H9 (cell line): ENCODE results near the gene CHRNA4. TPM values are rescaled to one million over a fixed set of nuclear protein-coding genes. Genes with fewer than 3 reads are reported as not detected.

ENCODE experiments used
- DNase-seq: peaks from one replicate; pipeline ENCODE4 v3.0.0-alpha.2; 2017
- H2AFZ ChIP-seq: one replicate; pipeline ENCODE4 v1.6.1; 2013; ENCODE audit warnings: mild to moderate bottlenecking, low read length, control low read depth, moderate library complexity
- H2AK5ac ChIP-seq: 2 replicates; pipeline ENCODE4 v1.6.1; 2013; ENCODE audit warnings: low read length, control low read depth, mixed read lengths; ENCODE audit not compliant: insufficient read length
- H2BK120ac ChIP-seq: one replicate; pipeline ENCODE4 v1.6.1; 2013; ENCODE audit warnings: low read depth, mild to moderate bottlenecking, low read length, control low read depth, inconsistent platforms; ENCODE audit not compliant: poor library complexity, severe bottlenecking
- H2BK12ac ChIP-seq: 2 replicates; pipeline ENCODE4 v1.6.1; 2013; ENCODE audit warnings: low read length, control low read depth, mixed read lengths, low read depth; ENCODE audit not compliant: insufficient read length
- H2BK15ac ChIP-seq: 2 replicates; pipeline ENCODE4 v1.6.1; 2013; ENCODE audit warnings: low read depth, low read length, control low read depth
- H2BK20ac ChIP-seq: one replicate; pipeline ENCODE4 v1.6.1; 2013; ENCODE audit warnings: low read depth, mild to moderate bottlenecking, low read length, control low read depth, inconsistent platforms; ENCODE audit not compliant: poor library complexity, severe bottlenecking
- H2BK5ac ChIP-seq: 2 replicates; pipeline ENCODE4 v1.6.1; 2013; ENCODE audit warnings: low read length, control low read depth, mixed read lengths; ENCODE audit not compliant: insufficient read length
- H3K14ac ChIP-seq: 2 replicates; pipeline ENCODE4 v1.6.1; 2013; ENCODE audit warnings: low read length, control low read depth; ENCODE audit not compliant: insufficient read depth
- H3K18ac ChIP-seq: 2 replicates; pipeline ENCODE4 v1.6.1; 2013; ENCODE audit warnings: low read depth, mild to moderate bottlenecking, mixed read lengths, low read length, control low read depth; ENCODE audit not compliant: insufficient read length
- H3K23ac ChIP-seq: 2 replicates; pipeline ENCODE4 v1.6.1; 2013; ENCODE audit warnings: low read length, control low read depth, mixed read lengths, low read depth; ENCODE audit not compliant: insufficient read length
- H3K23me2 ChIP-seq: 2 replicates; pipeline ENCODE4 v1.6.1; 2013; ENCODE audit warnings: low read depth, mild to moderate bottlenecking, mixed read lengths, low read length, control low read depth; ENCODE audit not compliant: insufficient read length, poor library complexity, severe bottlenecking
- H3K27ac ChIP-seq: 2 replicates; pipeline ENCODE4 v1.5.1; 2013; ENCODE audit warnings: low read length, control low read depth, mixed read lengths, low read depth; ENCODE audit not compliant: insufficient read length
- H3K27me3 ChIP-seq: 2 replicates; pipeline ENCODE4 v1.6.1; 2013; ENCODE audit warnings: low read length, control low read depth, inconsistent platforms; ENCODE audit not compliant: insufficient read depth
- H3K4ac ChIP-seq: 2 replicates; pipeline ENCODE4 v1.6.1; 2013; ENCODE audit warnings: low read depth, mild to moderate bottlenecking, control low read depth, inconsistent platforms, low read length, moderate library complexity
- H3K4me1 ChIP-seq: 2 replicates; pipeline ENCODE4 v1.6.1; 2013; ENCODE audit warnings: low read length, control low read depth, inconsistent platforms; ENCODE audit not compliant: insufficient read depth
- H3K4me2 ChIP-seq: 2 replicates; pipeline ENCODE4 v1.6.1; 2013; ENCODE audit warnings: low read length, control low read depth, mixed read lengths; ENCODE audit not compliant: insufficient read length, insufficient read depth
- H3K56ac ChIP-seq: 2 replicates; pipeline ENCODE4 v1.6.1; 2013; ENCODE audit warnings: low read depth, mild to moderate bottlenecking, mixed read lengths, low read length, control low read depth; ENCODE audit not compliant: insufficient read length
- H3K79me1 ChIP-seq: 2 replicates; pipeline ENCODE4 v1.6.1; 2013; ENCODE audit warnings: low read depth, mild to moderate bottlenecking, moderate library complexity, low read length, control low read depth, inconsistent platforms; ENCODE audit not compliant: insufficient read depth, poor library complexity, severe bottlenecking
- H3K79me2 ChIP-seq: 2 replicates; pipeline ENCODE4 v1.6.1; 2013; ENCODE audit warnings: low read length, control low read depth, inconsistent platforms; ENCODE audit not compliant: insufficient read depth
- H3K9ac ChIP-seq: 2 replicates; pipeline ENCODE4 v1.6.1; 2013; ENCODE audit warnings: low read length, control low read depth, mixed read lengths; ENCODE audit not compliant: insufficient read length; ENCODE audit errors: extremely low read depth
- H3K9me3 ChIP-seq: one replicate; pipeline ENCODE4 v1.6.1; 2013; ENCODE audit warnings: low read depth, low read length, inconsistent platforms; ENCODE audit not compliant: control insufficient read depth
- H3T11ph ChIP-seq: one replicate; pipeline ENCODE4 v1.6.1; 2013; ENCODE audit warnings: mild to moderate bottlenecking, low read length, control low read depth, inconsistent platforms
- H4K20me1 ChIP-seq: one replicate; pipeline ENCODE4 v1.6.1; 2013; ENCODE audit not compliant: control insufficient read depth, insufficient read length, insufficient read depth
- H4K5ac ChIP-seq: 2 replicates; pipeline ENCODE4 v1.6.1; 2013; ENCODE audit warnings: low read depth, mild to moderate bottlenecking, mixed read lengths, low read length, control low read depth; ENCODE audit not compliant: insufficient read length
- H4K8ac ChIP-seq: replicated peaks from 2 replicates; pipeline ENCODE4 v1.6.1; 2013; ENCODE audit warnings: low read length, control low read depth, mixed read lengths, low read depth; ENCODE audit not compliant: insufficient read length
- H4K91ac ChIP-seq: 2 replicates; pipeline ENCODE4 v1.6.1; 2013; ENCODE audit warnings: low read depth, mild to moderate bottlenecking, moderate library complexity, mixed read lengths, low read length, control low read depth; ENCODE audit not compliant: insufficient read length
- H3K27ac Mint-ChIP-seq, 3 experiments: 2 replicates in 2 of 3; 3 replicates in 1 of 3; pipeline ENCODE4 v1.8.0; 2020 to 2021; ENCODE audit warnings: mixed read lengths in 3 of 3, mild to moderate bottlenecking in 1 of 3, moderate library complexity in 1 of 3
- H3K27me3 Mint-ChIP-seq: 2 replicates; pipeline ENCODE4 v1.8.0; 2021; ENCODE audit warnings: low read depth, mild to moderate bottlenecking, moderate library complexity, mixed read lengths
- H3K36me3 Mint-ChIP-seq, 3 experiments: 2 replicates in 2 of 3; 3 replicates in 1 of 3; pipeline ENCODE4 v1.8.0; 2020 to 2021; ENCODE audit warnings: low read depth in 3 of 3, mixed read lengths in 3 of 3; ENCODE audit not compliant: insufficient read depth in 1 of 3
- H3K4me1 Mint-ChIP-seq, 2 experiments: 2 replicates each; pipeline ENCODE4 v1.8.0; 2020; ENCODE audit warnings: mixed read lengths in 2 of 2
- H3K4me3 Mint-ChIP-seq, 2 experiments: 2 replicates in 1 of 2; 3 replicates in 1 of 2; pipeline ENCODE4 v1.8.0; 2020 to 2021; ENCODE audit warnings: mild to moderate bottlenecking in 2 of 2, mixed read lengths in 2 of 2, moderate library complexity in 1 of 2
- H3K9me3 Mint-ChIP-seq, 2 experiments: 2 replicates in 1 of 2; 3 replicates in 1 of 2; pipeline ENCODE4 v1.8.0; 2020; ENCODE audit warnings: mild to moderate bottlenecking in 2 of 2, mixed read lengths in 2 of 2, moderate library complexity in 1 of 2
- WGBS: extraction: QIAGEN DNeasy Blood & Tissue Kit; methylation state at CpG from one replicate; pipeline ENCODE4 v1.1.7; 2013; ENCODE audit warnings: missing lambda C conversion rate, low lambda C conversion rate, mixed read lengths; ENCODE audit not compliant: insufficient read length; ENCODE audit errors: extremely low coverage; 5-methylcytosine and 5-hydroxymethylcytosine counted together
- total RNA-seq: library from RNA; stranded (reverse); gene quantifications from 2 replicates; pipeline ENCODE4 v1.2.1, GENCODE V29; 2021
- TF ChIP-seq, protein P1 (sequence below): fragments of 200-600 bp; sonication (generic); conservative IDR thresholded peaks from 3 replicates; pipeline ENCODE4 v1.8.0; 2021; ENCODE audit warnings: antibody characterized with exemption, mild to moderate bottlenecking

Gene CHRNA4
- total RNA-seq, 1 experiment from 2014 or later = 2.5 TPM

DNA sequence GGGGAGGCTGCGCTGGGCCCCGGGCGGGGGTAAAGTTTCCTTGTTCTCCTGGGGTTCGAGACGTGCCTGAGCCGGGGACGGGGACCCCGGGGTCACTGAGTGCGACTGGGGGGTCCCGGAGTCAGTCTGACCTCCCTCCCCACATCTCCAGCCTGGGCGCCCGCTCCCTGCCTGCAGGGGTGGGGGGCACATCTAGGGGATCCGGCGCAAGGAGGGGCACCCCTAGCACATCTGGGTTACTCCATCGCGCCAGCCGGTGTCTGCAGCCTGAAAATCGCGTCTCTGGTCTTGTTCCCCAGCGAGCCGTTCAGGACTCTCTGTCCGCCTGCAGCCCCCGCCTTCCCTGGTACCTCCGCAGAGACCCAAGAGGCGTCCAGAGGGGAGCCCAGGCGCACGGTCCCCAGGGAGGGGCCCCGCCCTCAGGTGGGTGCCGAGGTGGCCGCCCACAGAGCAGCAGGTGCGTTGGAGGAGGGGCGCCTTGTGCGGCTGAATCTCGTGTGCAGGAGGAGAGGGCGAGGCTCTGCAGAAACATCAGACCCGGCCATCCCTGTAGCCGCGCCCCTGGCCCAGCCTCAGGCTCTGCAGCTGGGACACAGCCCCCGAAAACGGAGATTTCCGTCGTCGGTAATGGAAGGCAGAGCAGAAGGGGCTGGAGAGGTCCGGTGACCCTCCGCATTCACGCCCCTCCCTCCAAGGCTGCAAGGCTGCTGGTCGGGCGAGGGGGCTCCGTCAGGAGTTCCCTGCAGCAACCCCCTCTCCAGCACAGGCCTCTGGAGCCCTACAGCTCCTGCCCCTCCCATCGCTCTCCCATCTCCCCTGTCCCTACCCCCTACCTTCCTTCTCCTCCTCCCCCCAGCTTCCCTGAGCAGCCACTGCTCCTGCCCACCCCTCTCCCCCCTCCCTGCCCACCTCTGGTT, 628 bp upstream of the CHRNA4 start:
- H3K79me2 ChIP-seq = no peaks in the 10 kb centered on the region
- Mint-ChIP-seq H3K27me3 (peaks cover 39% of the 10 kb centered on the region), H3K9me3 (no peaks in the 10 kb centered on the region; a peak in 1 of 5 replicates), H3K4me3 (peak overlapping the region; percentile 30 to 69; a peak in 4 of 5 replicates), H3K27ac (no peak overlapping the region), H3K36me3 (no peaks in the 10 kb centered on the region), H3K4me1 (peaks cover 10 to 26% of the 10 kb centered on the region in 2 experiments)
- H3K9me3 ChIP-seq = no peaks in the 10 kb centered on the region
- H3K23me2 ChIP-seq = peaks cover 6% of the 10 kb centered on the region
- peak; percentile 67 for DNase-seq
- H2BK5ac ChIP-seq = no peak overlapping the region
- H2BK120ac ChIP-seq = no peak overlapping the region
- H2BK15ac ChIP-seq = no peak overlapping the region
- TF ChIP-seq, protein P1, sequence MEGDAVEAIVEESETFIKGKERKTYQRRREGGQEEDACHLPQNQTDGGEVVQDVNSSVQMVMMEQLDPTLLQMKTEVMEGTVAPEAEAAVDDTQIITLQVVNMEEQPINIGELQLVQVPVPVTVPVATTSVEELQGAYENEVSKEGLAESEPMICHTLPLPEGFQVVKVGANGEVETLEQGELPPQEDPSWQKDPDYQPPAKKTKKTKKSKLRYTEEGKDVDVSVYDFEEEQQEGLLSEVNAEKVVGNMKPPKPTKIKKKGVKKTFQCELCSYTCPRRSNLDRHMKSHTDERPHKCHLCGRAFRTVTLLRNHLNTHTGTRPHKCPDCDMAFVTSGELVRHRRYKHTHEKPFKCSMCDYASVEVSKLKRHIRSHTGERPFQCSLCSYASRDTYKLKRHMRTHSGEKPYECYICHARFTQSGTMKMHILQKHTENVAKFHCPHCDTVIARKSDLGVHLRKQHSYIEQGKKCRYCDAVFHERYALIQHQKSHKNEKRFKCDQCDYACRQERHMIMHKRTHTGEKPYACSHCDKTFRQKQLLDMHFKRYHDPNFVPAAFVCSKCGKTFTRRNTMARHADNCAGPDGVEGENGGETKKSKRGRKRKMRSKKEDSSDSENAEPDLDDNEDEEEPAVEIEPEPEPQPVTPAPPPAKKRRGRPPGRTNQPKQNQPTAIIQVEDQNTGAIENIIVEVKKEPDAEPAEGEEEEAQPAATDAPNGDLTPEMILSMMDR = no peak
- no peak overlapping the region for H3K23ac ChIP-seq
- no peak overlapping the region for H4K91ac ChIP-seq
- H2BK12ac ChIP-seq = no peak overlapping the region
- no peak overlapping the region; the same call in 1 of the 2 replicates for H3K14ac ChIP-seq
- no peak overlapping the region for H4K5ac ChIP-seq
- no peaks in the 10 kb centered on the region for H3K79me1 ChIP-seq
- H3K18ac ChIP-seq = no peak overlapping the region
- H2AFZ ChIP-seq = no peak overlapping the region
- no peaks in the 10 kb centered on the region; the same call in 1 of the 2 replicates for H3K27me3 ChIP-seq
- no peak overlapping the region for H2BK20ac ChIP-seq
- H4K8ac ChIP-seq = no peak overlapping the region
- H3T11ph ChIP-seq = no peak overlapping the region
- no peak overlapping the region for H3K9ac ChIP-seq
- peak overlapping the region; percentile 37 for H3K4me2 ChIP-seq
- H3K4me1 ChIP-seq = no peaks in the 10 kb centered on the region; the same call in 1 of the 2 replicates
- whole genome bisulfite sequencing = no CpG with 5 or more reads among the region's 50 CpGs
- H4K20me1 ChIP-seq = no peaks in the 10 kb centered on the region
- H3K27ac ChIP-seq = no peak overlapping the region
- no peak overlapping the region for H3K4ac ChIP-seq
- no peak overlapping the region for H3K56ac ChIP-seq
- no peak overlapping the region for H2AK5ac ChIP-seq
